Measurements from ENCODE around the gene PPARG.

- TF ChIP-seq POLR2AphosphoS5 (IDR thresholded peaks at IDR 0.05) (no peak), CTCF (IDR thresholded peaks at IDR 0.05) (no peak)
Observed at GRCh38 chr3:12273045-12273695, 15.7 kb upstream of the PPARG start.
